Kidney epithelial cell (primary cell): ENCODE data around the gene CBS. TPM values are rescaled to one million over a fixed set of nuclear protein-coding genes. Genes with fewer than 3 reads are reported as not detected.
"Not testable (repeated sequence)": the region's sequence is repeated elsewhere in the genome, so short reads cannot be mapped to it uniquely, and the experiment has no call there.

ENCODE experiments used
- DNase-seq: peaks from one replicate; pipeline ENCODE4 v3.0.0-alpha.2; 2010; ENCODE audit warnings: low read depth
- H3K27me3 ChIP-seq: 2 replicates; pipeline ENCODE4 v1.6.0; 2011; ENCODE audit warnings: low read length; ENCODE audit not compliant: control insufficient read depth, insufficient read depth
- H3K36me3 ChIP-seq: 2 replicates; pipeline ENCODE4 v1.5.1; 2011; ENCODE audit warnings: low read length; ENCODE audit not compliant: control insufficient read depth, insufficient read depth
- H3K4me3 ChIP-seq: 2 replicates; pipeline ENCODE4 v1.5.1; 2011; ENCODE audit warnings: low read depth, mild to moderate bottlenecking, control low read depth, low read length
- total RNA-seq: library from RNA; depleted of rRNA; stranded (reverse); fragments of >200 nt; gene quantifications from 2 replicates; pipeline ENCODE4 v1.2.3, GENCODE V29; 2015

The CBS gene
- total RNA-seq, result 111 and 125 TPM in 2 replicates

GRCh38 chr21:43075170-43076022, at the start of gene CBS:
CBS (minus strand) TSS chr21:43075835; CDS start chr21:43072193, 3,642 bp downstream.
- H3K36me3 ChIP-seq, result not testable (repeated sequence)

GRCh38 chr21:43115956-43116355, 40.3 kb upstream of the CBS start:
- DNase-seq, H3K4me3 ChIP-seq: not testable (repeated sequence)

More at GRCh38 chr21:43075170-43076022, at the start of gene CBS:
- not testable (repeated sequence) for DNase-seq, H3K4me3 ChIP-seq, H3K27me3 ChIP-seq

GRCh38 chr21:43114483-43114882, 38.8 kb upstream of the CBS start:
- not testable (repeated sequence) for H3K36me3 ChIP-seq, H3K4me3 ChIP-seq, H3K27me3 ChIP-seq, DNase-seq

More at GRCh38 chr21:43115956-43116355, 40.3 kb upstream of the CBS start:
- H3K36me3 ChIP-seq, H3K27me3 ChIP-seq: not testable (repeated sequence)

- not testable (repeated sequence) for H3K27me3 ChIP-seq, DNase-seq, H3K36me3 ChIP-seq, H3K4me3 ChIP-seq
Measured at GRCh38 chr21:43109006-43109405, 33.4 kb upstream of the CBS start.

- H3K27me3 ChIP-seq, H3K4me3 ChIP-seq, DNase-seq, H3K36me3 ChIP-seq: not testable (repeated sequence)
Measured at GRCh38 chr21:43108177-43108576, 32.5 kb upstream of the CBS start.

GRCh38 chr21:43107794-43108137, 32.1 kb upstream of the CBS start:
- H3K4me3 ChIP-seq, DNase-seq, H3K36me3 ChIP-seq, H3K27me3 ChIP-seq: not testable (repeated sequence)

- not testable (repeated sequence) for H3K27me3 ChIP-seq, H3K36me3 ChIP-seq, DNase-seq, H3K4me3 ChIP-seq
Measured at GRCh38 chr21:43106965-43107793, 31.5 kb upstream of the CBS start, which contains the start of gene U2AF1. U2AF1 (minus strand) TSS chr21:43107570; CDS start chr21:43107494, 76 bp downstream.

- not testable (repeated sequence) for H3K27me3 ChIP-seq, H3K36me3 ChIP-seq, DNase-seq, H3K4me3 ChIP-seq
Measured at GRCh38 chr21:43104642-43105041, 29.0 kb upstream of the CBS start.

- H3K4me3 ChIP-seq, DNase-seq, H3K27me3 ChIP-seq, H3K36me3 ChIP-seq: not testable (repeated sequence)
Measured at GRCh38 chr21:43102281-43102680, 26.6 kb upstream of the CBS start.

- not testable (repeated sequence) for H3K27me3 ChIP-seq, H3K4me3 ChIP-seq, H3K36me3 ChIP-seq, DNase-seq
Measured at GRCh38 chr21:43101676-43102075, 26.0 kb upstream of the CBS start.

GRCh38 chr21:43101000-43101399, 25.4 kb upstream of the CBS start:
- H3K4me3 ChIP-seq, DNase-seq, H3K36me3 ChIP-seq, H3K27me3 ChIP-seq: not testable (repeated sequence)

GRCh38 chr21:43091979-43092614, 16.5 kb upstream of the CBS start:
- H3K36me3 ChIP-seq, DNase-seq, H3K27me3 ChIP-seq, H3K4me3 ChIP-seq: not testable (repeated sequence)

GRCh38 chr21:43090947-43091346, 15.3 kb upstream of the CBS start:
- DNase-seq, H3K27me3 ChIP-seq, H3K36me3 ChIP-seq, H3K4me3 ChIP-seq: not testable (repeated sequence)

GRCh38 chr21:43089463-43089862, 13.8 kb upstream of the CBS start:
- DNase-seq, H3K4me3 ChIP-seq, H3K27me3 ChIP-seq, H3K36me3 ChIP-seq: not testable (repeated sequence)
